Measurements from ENCODE around the gene KXD1. TPM values are rescaled to one million over a fixed set of nuclear protein-coding genes. Genes with fewer than 3 reads are reported as not detected.

KXD1 gene
- total RNA-seq, 1 experiment from 2014 or later: 140 TPM

DNA sequence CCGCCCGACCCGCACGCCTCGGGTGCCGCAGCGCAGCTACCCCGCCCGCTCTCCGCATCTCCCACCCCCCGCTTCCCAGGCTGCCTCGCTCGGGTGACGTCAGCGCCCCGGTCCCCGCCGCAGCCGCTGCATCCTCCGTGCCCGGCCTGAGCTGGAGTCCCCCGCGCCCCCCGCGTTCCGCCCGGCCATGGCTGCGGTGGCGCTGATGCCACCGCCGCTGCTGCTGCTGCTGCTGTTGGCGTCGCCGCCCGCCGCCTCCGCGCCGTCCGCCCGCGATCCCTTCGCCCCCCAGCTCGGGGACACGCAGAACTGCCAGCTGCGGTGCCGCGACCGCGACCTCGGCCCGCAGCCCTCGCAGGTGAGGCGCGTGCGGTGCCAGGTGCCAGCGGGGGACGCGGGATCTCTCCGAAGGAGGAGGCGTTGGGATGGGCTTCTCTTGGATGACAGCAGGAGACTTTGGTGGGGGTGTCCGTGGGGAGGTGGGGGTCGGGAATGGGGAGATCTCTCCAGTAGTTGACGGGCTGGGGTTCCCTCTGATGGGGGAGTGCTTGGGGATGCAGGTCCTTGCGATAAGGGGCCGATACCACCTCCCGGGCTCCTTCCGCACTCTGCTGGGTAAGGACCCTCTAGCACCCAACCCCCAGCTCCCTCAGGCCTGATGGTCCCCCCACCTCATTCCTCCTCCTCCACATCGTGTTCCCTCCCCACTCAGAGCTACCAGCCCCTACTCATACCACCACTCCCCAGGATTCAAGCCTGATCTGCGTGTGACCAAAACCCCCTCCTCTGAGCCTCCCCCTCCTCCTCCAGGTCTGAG lies 55.3 kb downstream of the KXD1 start, which contains the start of gene TMEM59L:
TMEM59L (plus strand) TSS at position 99 of the 817 bp plus-strand sequence; CDS start at position 188, 89 bp downstream.
- peak within 1 kb of the TSS; percentile 24 for H3K4me3 ChIP-seq
- DNase-seq: no peak
- no peaks in the 10 kb centered on the region for H3K36me3 ChIP-seq
- peaks cover 41% of the 10 kb centered on the region for H3K27me3 ChIP-seq
- H3K9me3 ChIP-seq: no peaks in the 10 kb centered on the region

- Histone ChIP-seq H3K9me3 (no peaks in the 10 kb centered on the region), H3K36me3 (no peaks in the 10 kb centered on the region), H3K4me3 (no peak overlapping the region), H3K27me3 (peaks cover 36% of the 10 kb centered on the region)
- no peak for DNase-seq
Measured at GRCh38 chr19:18613589-18614234, 56.0 kb downstream of the KXD1 start.

- no peak for DNase-seq
- Histone ChIP-seq H3K4me3 (no peak overlapping the region), H3K36me3 (no peaks in the 10 kb centered on the region), H3K9me3 (no peaks in the 10 kb centered on the region), H3K27me3 (peaks cover 24% of the 10 kb centered on the region)
Measured at GRCh38 chr19:18616023-18616422, 58.4 kb downstream of the KXD1 start.

GRCh38 chr19:18617562-18617961 lies 59.9 kb downstream of the KXD1 start:
- H3K4me3 ChIP-seq: no peak overlapping the region
- H3K9me3 ChIP-seq: no peaks in the 10 kb centered on the region
- peaks cover 10% of the 10 kb centered on the region for H3K27me3 ChIP-seq
- H3K36me3 ChIP-seq: no peaks in the 10 kb centered on the region
- DNase-seq: no peak

DNA sequence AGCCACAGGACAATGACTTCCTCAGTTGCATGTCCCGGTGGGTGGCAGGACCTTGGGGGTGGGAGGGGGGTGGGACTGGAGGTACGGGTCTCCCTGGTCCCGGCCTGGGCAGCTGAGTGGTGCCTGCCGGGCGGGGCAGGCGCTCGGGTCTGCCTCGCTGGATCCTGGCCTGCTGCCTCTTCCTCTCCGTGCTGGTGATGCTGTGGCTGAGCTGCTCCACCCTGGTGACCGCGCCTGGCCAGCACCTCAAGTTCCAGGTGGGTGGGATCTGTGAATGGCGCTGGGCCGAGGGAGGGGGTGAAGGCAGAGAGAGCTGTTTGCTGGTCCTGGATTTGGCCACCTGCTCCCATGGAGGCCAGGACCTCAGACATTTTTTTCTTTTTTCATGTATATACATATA lies 60.6 kb downstream of the KXD1 start:
- Histone ChIP-seq H3K9me3 (no peaks in the 10 kb centered on the region), H3K36me3 (no peaks in the 10 kb centered on the region), H3K27me3 (peaks cover 3% of the 10 kb centered on the region), H3K4me3 (no peak overlapping the region)
- no peak for DNase-seq

Other genes starting within 250 kb of the KXD1 start
- gene LSM4, start 234.8 kb upstream of the KXD1 start, total RNA-seq (2014; rRNA removed; shearing (Covaris generic); ENCODE audit: low replicate concordance): 335 and 636 TPM in 2 replicates
- 5.5 and 11.2 TPM in 2 replicates for gene PGPEP1, start 217.3 kb upstream of the KXD1 start, total RNA-seq (2014; rRNA removed; shearing (Covaris generic); ENCODE audit: low replicate concordance)
- 2.3 and 13.1 TPM in 2 replicates for gene GDF15, start 171.7 kb upstream of the KXD1 start, total RNA-seq (2014; rRNA removed; shearing (Covaris generic); ENCODE audit: low replicate concordance)
- not detected in 2 replicates for gene LRRC25, start 160.2 kb upstream of the KXD1 start, total RNA-seq (2014; rRNA removed; shearing (Covaris generic); ENCODE audit: low replicate concordance)
- gene SSBP4, start 138.5 kb upstream of the KXD1 start, total RNA-seq (2014; rRNA removed; shearing (Covaris generic); ENCODE audit: low replicate concordance): 187 and 203 TPM in 2 replicates
- 0.40 and 4.4 TPM in 2 replicates for gene ISYNA1, start 119.7 kb upstream of the KXD1 start, total RNA-seq (2014; rRNA removed; shearing (Covaris generic); ENCODE audit: low replicate concordance)
- gene ELL, start 35.8 kb upstream of the KXD1 start, total RNA-seq (2014; rRNA removed; shearing (Covaris generic); ENCODE audit: low replicate concordance): 12.2 and 22.1 TPM in 2 replicates
- gene FKBP8, start 14.3 kb upstream of the KXD1 start, total RNA-seq (2014; rRNA removed; shearing (Covaris generic); ENCODE audit: low replicate concordance): 291 and 381 TPM in 2 replicates
- 457 and 1,435 TPM in 2 replicates for gene UBA52, start 14.0 kb downstream of the KXD1 start, total RNA-seq (2014; rRNA removed; shearing (Covaris generic); ENCODE audit: low replicate concordance)
- 127 and 179 TPM in 2 replicates for gene REX1BD, start 30.9 kb downstream of the KXD1 start, total RNA-seq (2014; rRNA removed; shearing (Covaris generic); ENCODE audit: low replicate concordance)
- 6.6 and 16.9 TPM in 2 replicates for gene CRLF1, start 48.9 kb downstream of the KXD1 start, total RNA-seq (2014; rRNA removed; shearing (Covaris generic); ENCODE audit: low replicate concordance)
- 0.36 TPM in 1 of 2 replicates, not detected in the other for gene TMEM59L, start 55.0 kb downstream of the KXD1 start, total RNA-seq (2014; rRNA removed; shearing (Covaris generic); ENCODE audit: low replicate concordance)
- gene KLHL26, start 79.2 kb downstream of the KXD1 start, total RNA-seq (2014; rRNA removed; shearing (Covaris generic); ENCODE audit: low replicate concordance): 1.9 and 8.6 TPM in 2 replicates
- 2.4 and 3.6 TPM in 2 replicates for gene CRTC1, start 125.8 kb downstream of the KXD1 start, total RNA-seq (2014; rRNA removed; shearing (Covaris generic); ENCODE audit: low replicate concordance)
- gene COMP, start 233.4 kb downstream of the KXD1 start, total RNA-seq (2014; rRNA removed; shearing (Covaris generic); ENCODE audit: low replicate concordance): 0.30 and 0.66 TPM in 2 replicates